ENCODE data around the gene FSD1. TPM values are rescaled to one million over a fixed set of nuclear protein-coding genes. Genes with fewer than 3 reads are reported as not detected.

Gene FSD1
- total RNA-seq, 2 experiments from 2014 or later, result 19.8 to 23.2 TPM

GRCh38 chr19:4298810-4299550, 5.4 kb upstream of the FSD1 start:
- H3K9me3 ChIP-seq (ENCODE audit: low read length), result no peaks in the 10 kb centered on the region
- H3K4me1 ChIP-seq (ENCODE audit: insufficient read depth, low read length, poor library complexity, severe bottlenecking), result peaks cover 13% of the 10 kb centered on the region
- intact Hi-C loops (cut with micrococcal nuclease; ENCODE audit: unreplicated experiment), result no loop called here
- no peaks in the 10 kb centered on the region for H3K9me2 ChIP-seq (ENCODE audit: insufficient read depth, low read length)
- CTCF ChIA-PET (ENCODE audit: unreplicated experiment), result no interaction called here
- no peaks in the 10 kb centered on the region for H4K20me1 ChIP-seq (ENCODE audit: insufficient read depth, low read length)
- H3K79me2 ChIP-seq (ENCODE audit: insufficient read depth, low read depth, low read length), result no peaks in the 10 kb centered on the region
- DNase-seq (ENCODE audit: low spot score), result no peak
- no peak overlapping the region for H2AFZ ChIP-seq (ENCODE audit: low read length)
- no peak for TF ChIP-seq EZH2phosphoT487 (IDR thresholded peaks at IDR 0.05; ENCODE audit: borderline replicate concordance, low read depth, low read length)
- no peak for TF ChIP-seq CTCF (conservative IDR thresholded peaks at IDR 0.05; ENCODE audit: low read length)
- no peak overlapping the region for H3K4me3 ChIP-seq (ENCODE audit: low read depth, low read length, poor library complexity, severe bottlenecking)
- no peaks in the 10 kb centered on the region for H3K36me3 ChIP-seq (ENCODE audit: insufficient read depth, low read length)
- H3K4me2 ChIP-seq (ENCODE audit: low read length), result no peak overlapping the region
- BruUV-seq (replicated peaks), result no TSS peak
- no peak overlapping the region for H3K27ac ChIP-seq (ENCODE audit: low read depth, low read length, poor library complexity, severe bottlenecking)
- POLR2A ChIA-PET, result no interaction called here

- peaks cover 13% of the 10 kb centered on the region for H3K4me1 ChIP-seq (ENCODE audit: insufficient read depth, low read length, poor library complexity, severe bottlenecking)
- no peak overlapping the region for H3K27ac ChIP-seq (ENCODE audit: low read depth, low read length, poor library complexity, severe bottlenecking)
- DNase-seq (ENCODE audit: low spot score), result no peak
- intact Hi-C loops (cut with micrococcal nuclease; ENCODE audit: unreplicated experiment), result no loop called here
- ChIA-PET POLR2A (no interaction called here), CTCF (ENCODE audit: unreplicated experiment) (no interaction called here)
- no peak overlapping the region for H2AFZ ChIP-seq (ENCODE audit: low read length)
- TF ChIP-seq EZH2phosphoT487 (IDR thresholded peaks at IDR 0.05; ENCODE audit: borderline replicate concordance, low read depth, low read length), result no peak
- H3K9me3 ChIP-seq (ENCODE audit: low read length), result no peaks in the 10 kb centered on the region
- H3K4me3 ChIP-seq (ENCODE audit: low read depth, low read length, poor library complexity, severe bottlenecking), result no peak overlapping the region
- no peaks in the 10 kb centered on the region for H3K9me2 ChIP-seq (ENCODE audit: insufficient read depth, low read length)
- H3K4me2 ChIP-seq (ENCODE audit: low read length), result no peak overlapping the region
- BruUV-seq (replicated peaks), result no TSS peak
- H3K79me2 ChIP-seq (ENCODE audit: insufficient read depth, low read depth, low read length), result no peaks in the 10 kb centered on the region
- no peaks in the 10 kb centered on the region for H4K20me1 ChIP-seq (ENCODE audit: insufficient read depth, low read length)
- H3K36me3 ChIP-seq (ENCODE audit: insufficient read depth, low read length), result no peaks in the 10 kb centered on the region
Observed at GRCh38 chr19:4300589-4300988, 3.8 kb upstream of the FSD1 start.

GRCh38 chr19:4301590-4302242, 2.7 kb upstream of the FSD1 start:
- Histone ChIP-seq H3K4me1 (ENCODE audit: insufficient read depth, low read length, poor library complexity, severe bottlenecking) (peaks cover 13% of the 10 kb centered on the region), H3K4me2 (ENCODE audit: low read length) (peak overlapping the region; percentile 9; the same call in 1 of the 2 replicates), H2AFZ (ENCODE audit: low read length) (peak overlapping the region; percentile 52; the same call in 1 of the 2 replicates), H3K9me2 (ENCODE audit: insufficient read depth, low read length) (no peaks in the 10 kb centered on the region), H3K36me3 (ENCODE audit: insufficient read depth, low read length) (no peaks in the 10 kb centered on the region), H3K4me3 (ENCODE audit: low read depth, low read length, poor library complexity, severe bottlenecking) (no peak overlapping the region), H4K20me1 (ENCODE audit: insufficient read depth, low read length) (no peaks in the 10 kb centered on the region), H3K79me2 (ENCODE audit: insufficient read depth, low read depth, low read length) (no peaks in the 10 kb centered on the region), H3K27ac (ENCODE audit: low read depth, low read length, poor library complexity, severe bottlenecking) (no peak overlapping the region), H3K9me3 (ENCODE audit: low read length) (no peaks in the 10 kb centered on the region)
- ChIA-PET CTCF (ENCODE audit: unreplicated experiment) (no interaction called here), POLR2A (interaction anchor here (0.6 kb wide), 1 partner anchor 169 kb away, joined by 3 read pairs; no protein-coding TSS in a partner anchor)
- BruUV-seq (replicated peaks), result no TSS peak
- intact Hi-C loops (cut with micrococcal nuclease; ENCODE audit: unreplicated experiment), result no loop called here
- no peak for DNase-seq (ENCODE audit: low spot score)
- TF ChIP-seq CTCF (conservative IDR thresholded peaks at IDR 0.05; ENCODE audit: low read length) (no peak), EZH2phosphoT487 (IDR thresholded peaks at IDR 0.05; ENCODE audit: borderline replicate concordance, low read depth, low read length) (no peak)

Measured in OCI-LY7 (cell line).